Activated B cell treated with CpG ODN at 0.5 μM for 24 hours (primary cell): ENCODE results near the gene SEMA4G. TPM values are rescaled to one million over a fixed set of nuclear protein-coding genes. Genes with fewer than 3 reads are reported as not detected.

ENCODE experiments used
- ATAC-seq: fragments of 200-7000 bp; cut with Tn5 transposase; one replicate; pipeline ENCODE4 v1.10.0; 2021; ENCODE audit warnings: low read depth, mild to moderate bottlenecking, moderate library complexity
- CTCF ChIA-PET: fragments of 350-600 bp; sonication (Branson Sonifier 250); formaldehyde crosslinking; loops from one replicate; lab custom pipeline; 2021; ENCODE audit warnings: antibody characterized with exemption; lab: Charles Lee
- POLR2A ChIA-PET: fragments of 350-600 bp; sonication (Branson Sonifier 250); formaldehyde crosslinking; loops from one replicate; lab custom pipeline; 2021; ENCODE audit warnings: antibody characterized with exemption; lab: Charles Lee
- DNase-seq: peaks from one replicate; pipeline ENCODE4 v3.0.0; 2022
- H3K27ac Mint-ChIP-seq: one replicate; pipeline ENCODE4 v1.8.0; 2020; ENCODE audit warnings: mixed read lengths
- H3K27me3 Mint-ChIP-seq: one replicate; pipeline ENCODE4 v1.8.0; 2021; ENCODE audit warnings: mixed read lengths
- H3K36me3 Mint-ChIP-seq: one replicate; pipeline ENCODE4 v1.8.0; 2021; ENCODE audit warnings: low read depth, mixed read lengths
- H3K4me1 Mint-ChIP-seq: one replicate; pipeline ENCODE4 v1.8.0; 2021; ENCODE audit warnings: mixed read lengths
- H3K4me3 Mint-ChIP-seq: one replicate; pipeline ENCODE4 v1.8.0; 2020; ENCODE audit warnings: mild to moderate bottlenecking, mixed read lengths
- H3K9me3 Mint-ChIP-seq: one replicate; pipeline ENCODE4 v1.8.0; 2020; ENCODE audit warnings: mixed read lengths
- intact Hi-C: fragments of 100-400 bp; cut with micrococcal nuclease; formaldehyde crosslinking; loops from one replicate; pipeline ENCODE4 v1.15.1; 2024
- total RNA-seq: library from RNA; stranded (reverse); gene quantifications from 2 replicates; pipeline ENCODE4 v1.2.3, GENCODE V29; 2022
- TF ChIP-seq, protein P1 (sequence below): fragments of 200-600 bp; IDR thresholded peaks from one replicate; pipeline ENCODE4 v1.8.0; 2022; ENCODE audit warnings: antibody characterized with exemption, mild to moderate bottlenecking

Gene SEMA4G
- total RNA-seq, 1 donor from 2014 or later = 0.60 TPM

DNA sequence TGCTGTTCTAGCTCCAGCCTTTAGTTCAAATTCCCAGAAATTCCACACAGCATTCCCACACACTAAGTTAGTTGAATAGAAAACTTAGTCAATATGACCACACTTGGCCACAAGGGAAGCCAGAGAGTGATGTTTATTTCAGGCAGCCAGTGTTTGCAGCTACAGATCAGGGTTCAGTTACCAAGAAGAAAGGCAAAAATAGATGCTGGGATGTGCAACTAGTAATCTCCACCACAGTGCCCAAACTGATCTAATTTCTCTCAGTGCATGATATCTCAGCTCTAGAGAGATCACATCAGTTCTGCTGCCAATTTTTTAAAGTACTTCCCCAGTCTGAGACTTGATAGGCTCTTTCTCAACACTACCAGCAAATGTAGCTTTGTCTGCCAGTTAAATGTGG, 38.9 kb upstream of the SEMA4G start:
- ATAC-seq (no peak), DNase-seq (no peak)
- Mint-ChIP-seq H3K27me3 (no peaks in the 10 kb centered on the region), H3K4me1 (no peaks in the 10 kb centered on the region), H3K9me3 (no peaks in the 10 kb centered on the region), H3K27ac (no peak overlapping the region), H3K36me3 (peaks cover 71% of the 10 kb centered on the region), H3K4me3 (no peak overlapping the region)
- CTCF ChIA-PET = no interaction called here
- intact Hi-C loops = no loop called here
- POLR2A ChIA-PET = interaction anchor here (0.6 kb wide), 1 partner anchor 34 kb away, joined by 6 read pairs; no protein-coding TSS in a partner anchor
- TF ChIP-seq, protein P1, sequence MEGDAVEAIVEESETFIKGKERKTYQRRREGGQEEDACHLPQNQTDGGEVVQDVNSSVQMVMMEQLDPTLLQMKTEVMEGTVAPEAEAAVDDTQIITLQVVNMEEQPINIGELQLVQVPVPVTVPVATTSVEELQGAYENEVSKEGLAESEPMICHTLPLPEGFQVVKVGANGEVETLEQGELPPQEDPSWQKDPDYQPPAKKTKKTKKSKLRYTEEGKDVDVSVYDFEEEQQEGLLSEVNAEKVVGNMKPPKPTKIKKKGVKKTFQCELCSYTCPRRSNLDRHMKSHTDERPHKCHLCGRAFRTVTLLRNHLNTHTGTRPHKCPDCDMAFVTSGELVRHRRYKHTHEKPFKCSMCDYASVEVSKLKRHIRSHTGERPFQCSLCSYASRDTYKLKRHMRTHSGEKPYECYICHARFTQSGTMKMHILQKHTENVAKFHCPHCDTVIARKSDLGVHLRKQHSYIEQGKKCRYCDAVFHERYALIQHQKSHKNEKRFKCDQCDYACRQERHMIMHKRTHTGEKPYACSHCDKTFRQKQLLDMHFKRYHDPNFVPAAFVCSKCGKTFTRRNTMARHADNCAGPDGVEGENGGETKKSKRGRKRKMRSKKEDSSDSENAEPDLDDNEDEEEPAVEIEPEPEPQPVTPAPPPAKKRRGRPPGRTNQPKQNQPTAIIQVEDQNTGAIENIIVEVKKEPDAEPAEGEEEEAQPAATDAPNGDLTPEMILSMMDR = no peak

DNA sequence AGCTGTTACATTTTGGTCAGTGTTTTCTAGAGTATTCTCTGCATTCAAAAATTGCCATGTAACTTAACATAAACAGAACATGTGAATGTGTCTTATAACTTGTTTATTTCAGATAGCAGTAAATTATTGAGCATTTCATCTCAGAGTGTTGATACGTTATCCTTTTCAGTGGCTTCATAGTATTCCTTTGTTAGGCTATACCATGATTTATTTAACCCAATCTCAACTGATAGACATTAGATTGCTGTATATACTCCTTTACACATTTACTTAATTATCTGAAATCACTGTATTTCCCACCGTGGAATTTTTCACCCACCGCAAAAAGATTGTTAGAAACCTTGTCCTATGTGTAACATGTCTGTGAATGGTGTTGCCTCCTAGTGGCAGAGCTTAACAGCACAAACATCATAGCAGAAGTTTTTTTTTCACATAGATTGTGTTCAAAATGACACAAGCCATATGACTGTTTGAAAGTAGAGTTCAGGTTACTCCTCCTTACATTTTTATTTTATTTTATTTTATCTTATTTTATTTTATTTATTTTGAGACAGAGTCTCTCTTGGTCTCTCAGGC, 35.1 kb upstream of the SEMA4G start:
- H3K36me3 Mint-ChIP-seq = peaks cover 58% of the 10 kb centered on the region
- DNase-seq = no peak
- H3K27ac Mint-ChIP-seq = no peak overlapping the region
- CTCF ChIA-PET = no interaction called here
- intact Hi-C loops = no loop called here
- no peaks in the 10 kb centered on the region for H3K9me3 Mint-ChIP-seq
- TF ChIP-seq, protein P1 = no peak
- no peak for ATAC-seq
- H3K4me1 Mint-ChIP-seq = no peaks in the 10 kb centered on the region
- H3K27me3 Mint-ChIP-seq = no peaks in the 10 kb centered on the region
- POLR2A ChIA-PET = interaction anchor here (0.7 kb wide), 1 partner anchor 21 kb away, joined by 3 read pairs; the partner anchor contains the start of gene SLF2
- no peak overlapping the region for H3K4me3 Mint-ChIP-seq

DNA sequence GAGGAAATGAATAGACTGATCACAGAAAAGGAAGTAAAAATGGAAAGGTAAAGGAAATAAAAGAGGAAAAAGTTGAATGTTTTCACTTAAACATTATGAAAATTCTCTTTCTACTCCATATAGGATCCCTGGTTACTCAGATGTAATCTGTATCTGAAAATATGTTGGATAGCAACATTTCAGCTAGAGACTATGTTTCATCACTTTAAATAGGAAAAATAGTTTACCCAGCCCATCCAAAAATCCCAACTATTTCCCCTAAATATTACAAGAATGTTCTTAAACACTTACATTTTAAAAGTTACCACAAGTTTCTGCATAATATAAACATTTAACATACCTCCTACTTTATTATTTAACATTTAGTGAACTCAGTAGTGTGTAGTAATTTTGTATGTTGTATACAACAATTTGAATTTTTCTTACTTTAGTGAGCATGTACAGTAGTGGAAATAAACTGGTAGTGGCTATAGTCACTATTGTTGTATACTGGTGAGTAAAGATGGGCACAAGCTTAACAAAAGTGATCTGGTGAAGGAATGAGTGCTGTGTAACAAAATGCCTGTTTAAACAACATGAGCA, 29.4 kb upstream of the SEMA4G start:
- no peaks in the 10 kb centered on the region for H3K4me1 Mint-ChIP-seq
- H3K36me3 Mint-ChIP-seq = peaks cover 63% of the 10 kb centered on the region
- no peaks in the 10 kb centered on the region for H3K27me3 Mint-ChIP-seq
- DNase-seq (no peak), ATAC-seq (no peak)
- H3K9me3 Mint-ChIP-seq = no peaks in the 10 kb centered on the region
- intact Hi-C loops = no loop called here
- TF ChIP-seq, protein P1 = no peak
- H3K4me3 Mint-ChIP-seq = no peak overlapping the region
- no peak overlapping the region for H3K27ac Mint-ChIP-seq
- CTCF ChIA-PET = no interaction called here
- POLR2A ChIA-PET = no interaction called here

DNA sequence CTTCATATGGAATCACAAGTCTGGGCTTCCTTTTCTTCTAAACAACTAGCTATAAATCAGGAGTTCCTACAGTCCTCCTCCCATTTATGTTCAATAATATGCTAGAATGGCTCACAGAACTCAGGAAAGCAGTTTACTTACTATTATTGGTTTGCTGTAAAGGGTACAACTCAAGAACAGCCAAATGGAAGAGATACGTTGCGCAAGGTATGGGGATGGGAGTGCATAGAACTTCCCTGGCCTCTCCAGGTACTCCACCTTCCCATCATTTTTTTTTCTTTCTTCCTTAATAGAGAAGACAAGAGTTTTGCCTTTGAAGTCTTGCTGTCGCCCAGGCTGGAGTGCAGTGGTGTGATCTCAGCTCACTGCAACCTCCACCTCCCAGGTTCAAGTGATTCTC, 27.1 kb upstream of the SEMA4G start:
- no peak for DNase-seq
- CTCF ChIA-PET = no interaction called here
- POLR2A ChIA-PET = no interaction called here
- no peaks in the 10 kb centered on the region for H3K27me3 Mint-ChIP-seq
- H3K4me1 Mint-ChIP-seq = no peaks in the 10 kb centered on the region
- intact Hi-C loops = no loop called here
- TF ChIP-seq, protein P1 = no peak
- H3K27ac Mint-ChIP-seq = no peak overlapping the region
- peaks cover 84% of the 10 kb centered on the region for H3K36me3 Mint-ChIP-seq
- no peak for ATAC-seq
- no peak overlapping the region for H3K4me3 Mint-ChIP-seq
- H3K9me3 Mint-ChIP-seq = no peaks in the 10 kb centered on the region

DNA sequence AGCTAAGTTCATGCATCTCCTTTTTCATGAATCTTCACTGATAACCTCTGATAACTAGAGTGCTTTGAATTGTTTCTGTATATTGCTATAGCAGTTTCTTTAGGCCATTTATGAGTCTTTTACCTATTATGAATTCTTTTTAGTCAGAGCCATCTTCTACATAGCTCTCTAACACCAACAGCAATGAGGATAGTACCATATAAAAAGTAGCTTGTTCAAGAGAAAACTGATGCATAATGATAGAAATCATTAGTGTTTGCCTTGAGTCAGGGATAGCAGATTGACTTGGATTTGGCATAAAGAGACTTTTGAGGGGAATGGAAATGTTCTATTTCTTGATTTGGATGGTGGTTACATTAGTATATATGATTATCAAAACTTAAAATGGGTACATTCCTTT, 25.8 kb upstream of the SEMA4G start:
- Mint-ChIP-seq H3K27me3 (no peaks in the 10 kb centered on the region), H3K27ac (no peak overlapping the region), H3K36me3 (peaks cover 81% of the 10 kb centered on the region), H3K9me3 (no peaks in the 10 kb centered on the region), H3K4me1 (no peaks in the 10 kb centered on the region), H3K4me3 (no peak overlapping the region)
- intact Hi-C loops = no loop called here
- TF ChIP-seq, protein P1 = no peak
- ATAC-seq (no peak), DNase-seq (no peak)
- CTCF ChIA-PET = no interaction called here
- POLR2A ChIA-PET = no interaction called here
